AG04450 (cell line): ENCODE data around the gene FRMPD4. TPM values are rescaled to one million over a fixed set of nuclear protein-coding genes. Genes with fewer than 3 reads are reported as not detected.
A peak's percentile ranks its signal among the peaks of the same experiment; 100 is the strongest.

Source experiments
- CTCF ChIA-PET: fragments of 300-600, 350-600 bp; formaldehyde crosslinking; extraction: SDS; loops from one replicate; lab custom pipeline; 2022; ENCODE audit warnings: antibody characterized with exemption, inconsistent platforms; lab: Charles Lee
- POLR2A ChIA-PET: fragments of 350-600 bp; formaldehyde crosslinking; extraction: SDS; loops from one replicate; lab custom pipeline; 2021; ENCODE audit warnings: antibody characterized with exemption, inconsistent platforms; lab: Yijun Ruan, JAX
- DNase-seq: peaks from one replicate; pipeline ENCODE4 v3.0.0-alpha.2; 2011; ENCODE audit warnings: low read depth, low spot score
- H3K27ac ChIP-seq: one replicate; pipeline ENCODE4 v1.5.1; 2012; ENCODE audit warnings: low read depth, low read length, control low read depth
- H3K27me3 ChIP-seq: one replicate; pipeline ENCODE4 v1.6.0; 2012; ENCODE audit warnings: low read length; ENCODE audit not compliant: control insufficient read depth, insufficient read depth
- H3K4me3 ChIP-seq: 2 replicates; pipeline ENCODE4 v1.5.1; 2011; ENCODE audit warnings: mild to moderate bottlenecking, low read depth, low read length, control low read depth
- H3K9me3 ChIP-seq: 2 replicates; pipeline ENCODE4 v1.5.1; 2012; ENCODE audit warnings: low read length; ENCODE audit not compliant: control insufficient read depth, insufficient read depth
- CTCF ChIP-seq: IDR thresholded peaks from 2 replicates; pipeline ENCODE4 v1.5.1; 2011; ENCODE audit warnings: low read depth, low read length, control low read depth, inconsistent platforms
- polyA plus RNA-seq: library from polyadenylated mRNA; depleted of rRNA; stranded (reverse); fragments of >200 nt; gene quantifications from 2 replicates; pipeline ENCODE4 v1.2.3, GENCODE V29; 2011

Gene FRMPD4
- polyA plus RNA-seq, 1 experiment = 2.7 TPM

- Histone ChIP-seq H3K4me3 (no peak overlapping the region), H3K27me3 (no peaks in the 10 kb centered on the region), H3K27ac (peak overlapping the region; percentile 85), H3K9me3 (no peaks in the 10 kb centered on the region)
- ChIA-PET POLR2A (no interaction called here), CTCF (interaction anchor here (0.7 to 1.1 kb wide), 2 partner anchors 367 to 660 kb away, joined by 3 read pairs; no protein-coding TSS in a partner anchor)
- DNase-seq = peak; percentile 81
- TF ChIP-seq CTCF = peak; percentile 36
These were observed 309.3 kb downstream of the FRMPD4 start for GRCh38 chrX:12447448-12448064.

GRCh38 chrX:12452268-12452667 is 314.0 kb downstream of the FRMPD4 start:
- DNase-seq = no peak
- CTCF ChIA-PET = no interaction called here
- TF ChIP-seq CTCF = no peak
- Histone ChIP-seq H3K27me3 (no peaks in the 10 kb centered on the region), H3K27ac (no peak overlapping the region), H3K4me3 (no peak overlapping the region), H3K9me3 (no peaks in the 10 kb centered on the region)
- POLR2A ChIA-PET = no interaction called here

GRCh38 chrX:12460929-12461328 is 322.7 kb downstream of the FRMPD4 start:
- H3K27ac ChIP-seq = no peak overlapping the region
- DNase-seq = no peak
- POLR2A ChIA-PET = no interaction called here
- TF ChIP-seq CTCF = no peak
- H3K9me3 ChIP-seq = no peaks in the 10 kb centered on the region
- CTCF ChIA-PET = no interaction called here
- H3K4me3 ChIP-seq = no peak overlapping the region
- no peaks in the 10 kb centered on the region for H3K27me3 ChIP-seq

- TF ChIP-seq CTCF = no peak
These were observed 324.8 kb downstream of the FRMPD4 start for GRCh38 chrX:12463052-12463451.

GRCh38 chrX:12463873-12464272 is 325.6 kb downstream of the FRMPD4 start:
- CTCF ChIA-PET = no interaction called here
- DNase-seq = no peak
- POLR2A ChIA-PET = no interaction called here
- Histone ChIP-seq H3K9me3 (no peaks in the 10 kb centered on the region), H3K27ac (no peak overlapping the region), H3K27me3 (no peaks in the 10 kb centered on the region), H3K4me3 (no peak overlapping the region)
- no peak for TF ChIP-seq CTCF

More at GRCh38 chrX:12463052-12463451, 324.8 kb downstream of the FRMPD4 start:
- DNase-seq = no peak
- Histone ChIP-seq H3K9me3 (no peaks in the 10 kb centered on the region), H3K27ac (no peak overlapping the region), H3K4me3 (no peak overlapping the region), H3K27me3 (no peaks in the 10 kb centered on the region)
- ChIA-PET CTCF (no interaction called here), POLR2A (no interaction called here)
